Right cardiac atrium (tissue), 5 donors: ENCODE measurements around the gene RABL6. TPM values are rescaled to one million over a fixed set of nuclear protein-coding genes. Genes with fewer than 3 reads are reported as not detected.

Experiments
- ATAC-seq, 2 donors: fragments of 200-7000 bp; cut with Tn5 transposase; one replicate each; pipeline versions ENCODE4 v1.8.0 to v1.9.1; 2020; ENCODE audit warnings: moderate library complexity in 2 of 2, mild to moderate bottlenecking in 1 of 2
- DNase-seq, 3 donors: peaks; one replicate each; pipeline ENCODE4 v3.0.0-alpha.2; 2020
- H3K27ac ChIP-seq: one replicate; pipeline ENCODE4 v1.5.1; 2013; ENCODE audit warnings: mild to moderate bottlenecking, low read length, control low read depth, moderate library complexity
- H3K27me3 ChIP-seq: one replicate; pipeline ENCODE4 v1.6.1; 2013; ENCODE audit not compliant: control insufficient read depth, insufficient read depth
- H3K4me1 ChIP-seq: one replicate; pipeline ENCODE4 v1.6.1; 2013; ENCODE audit warnings: low read length; ENCODE audit not compliant: control insufficient read depth, insufficient read depth
- H3K4me3 ChIP-seq: one replicate; pipeline ENCODE4 v1.5.1; 2013; ENCODE audit warnings: low read length, control low read depth
- H3K9me3 ChIP-seq: one replicate; pipeline ENCODE4 v1.6.1; 2013; ENCODE audit warnings: low read length; ENCODE audit not compliant: control insufficient read depth
- WGBS: extraction: QIAGEN DNeasy Blood & Tissue Kit; methylation state at CpG from one replicate; pipeline ENCODE4 v1.1.7; 2013; 5-methylcytosine and 5-hydroxymethylcytosine counted together
- intact Hi-C, 4 donors: fragments of 100-400 bp; cut with DNase I; formaldehyde crosslinking; loops; one replicate each; pipeline versions ENCODE4 v1.11.0 to v1.14.0; 2022 to 2023
- polyA plus RNA-seq: library from polyadenylated mRNA; stranded (reverse); fragments of 200-250 nt; gene quantifications from one replicate; pipeline ENCODE4 v1.2.3, GENCODE V29; 2013
- total RNA-seq, 4 donors: library from RNA; stranded (reverse); fragmentation: NEBNext Ultra II Directional; extraction: Animal tissue kit (Norgen Biotek cat#: 25700); gene quantifications; one replicate each; pipeline ENCODE4 v1.2.1, GENCODE V29; 2021
- donor health status: healthy with polysubstance abuse.
- donor health status: DM: no; HTN: yes; CAD: no.
- donor health status: DM: no; HTN: no; CAD: no.
- donor health status: DM: no; HTN: yes; CAD: no; lungs with severe emphysema.
- donor health status: DM: yes; HTN: yes; CAD: no.

Gene RABL6
- total and polyA plus RNA-seq, 5 donors = 67.3 to 87.2 (median 72.1) TPM

DNA sequence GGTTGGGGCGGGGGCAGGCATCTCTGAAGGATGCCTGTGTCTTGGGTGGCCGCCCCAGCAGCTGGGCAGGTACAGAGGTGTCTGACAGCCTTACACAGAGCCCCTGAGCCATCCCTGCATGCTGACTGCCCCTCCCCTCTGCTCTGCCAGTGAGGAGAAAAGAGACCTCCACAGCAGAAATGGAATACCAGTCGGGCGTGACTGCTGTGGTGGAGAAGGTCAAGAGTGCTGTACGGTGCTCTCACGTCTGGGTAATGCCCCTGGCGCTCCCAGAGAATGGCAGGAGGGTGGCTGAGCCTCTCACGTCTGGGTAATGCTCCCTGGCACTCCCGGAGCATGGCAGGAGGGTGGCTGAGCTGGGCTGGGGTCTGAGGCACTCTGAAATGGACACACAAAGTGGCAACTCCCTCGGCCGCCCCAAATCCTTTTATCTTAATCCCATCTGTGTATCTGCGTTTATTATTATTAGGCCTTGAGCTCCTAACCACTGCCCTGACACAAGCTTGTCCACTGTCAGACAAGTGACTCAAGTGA, 2.5 kb upstream of the RABL6 start:
- DNase-seq (no peak), ATAC-seq (no peak)
- intact Hi-C loops = no loop called here
- Histone ChIP-seq H3K27me3 (no peaks in the 10 kb centered on the region), H3K4me3 (no peak overlapping the region), H3K4me1 (no peaks in the 10 kb centered on the region), H3K9me3 (no peaks in the 10 kb centered on the region), H3K27ac (no peak overlapping the region)
- WGBS = 86% methylated on average over 12 of the region's 12 CpGs

DNA sequence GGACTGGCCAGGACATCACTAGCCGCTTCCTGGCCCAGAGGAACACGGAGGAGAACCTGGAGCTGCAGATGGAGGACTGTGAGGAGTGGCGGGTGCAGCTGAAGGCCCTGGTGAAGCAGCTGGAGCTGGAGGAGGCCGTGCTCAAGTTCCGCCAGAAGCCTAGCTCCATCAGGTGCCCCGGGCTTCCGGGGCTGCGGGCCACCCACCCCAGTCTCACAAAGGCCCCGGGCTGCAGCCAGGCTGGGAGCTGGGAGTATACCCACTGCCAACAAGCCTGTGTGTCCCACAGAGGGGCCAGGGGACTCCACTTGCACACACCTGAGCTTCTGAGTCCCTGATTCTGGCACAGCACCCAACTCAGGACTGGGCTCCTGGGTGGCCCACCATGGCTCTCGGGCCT, 1.7 kb upstream of the RABL6 start:
- ATAC-seq = no peak
- DNase-seq = peak in 2 of 3 donors; percentile 37 to 55
- H3K9me3 ChIP-seq = no peaks in the 10 kb centered on the region
- intact Hi-C loops = no loop called here
- no peak overlapping the region for H3K27ac ChIP-seq
- H3K4me3 ChIP-seq = no peak overlapping the region
- no peaks in the 10 kb centered on the region for H3K27me3 ChIP-seq
- 96% methylated on average over 10 of the region's 10 CpGs for WGBS
- H3K4me1 ChIP-seq = no peaks in the 10 kb centered on the region

- DNase-seq = peak in 1 of 3 donors; percentile 46
- Histone ChIP-seq H3K4me1 (no peaks in the 10 kb centered on the region), H3K27me3 (no peaks in the 10 kb centered on the region), H3K27ac (no peak overlapping the region), H3K4me3 (peak overlapping the region; percentile 97), H3K9me3 (no peaks in the 10 kb centered on the region)
- intact Hi-C loops = no loop called here
- ATAC-seq = peak in 1 of 2 donors; percentile 6
- whole genome bisulfite sequencing = 69% methylated on average over 25 of the region's 25 CpGs
Observed at GRCh38 chr9:136806631-136807201, 1.0 kb upstream of the RABL6 start.

DNA sequence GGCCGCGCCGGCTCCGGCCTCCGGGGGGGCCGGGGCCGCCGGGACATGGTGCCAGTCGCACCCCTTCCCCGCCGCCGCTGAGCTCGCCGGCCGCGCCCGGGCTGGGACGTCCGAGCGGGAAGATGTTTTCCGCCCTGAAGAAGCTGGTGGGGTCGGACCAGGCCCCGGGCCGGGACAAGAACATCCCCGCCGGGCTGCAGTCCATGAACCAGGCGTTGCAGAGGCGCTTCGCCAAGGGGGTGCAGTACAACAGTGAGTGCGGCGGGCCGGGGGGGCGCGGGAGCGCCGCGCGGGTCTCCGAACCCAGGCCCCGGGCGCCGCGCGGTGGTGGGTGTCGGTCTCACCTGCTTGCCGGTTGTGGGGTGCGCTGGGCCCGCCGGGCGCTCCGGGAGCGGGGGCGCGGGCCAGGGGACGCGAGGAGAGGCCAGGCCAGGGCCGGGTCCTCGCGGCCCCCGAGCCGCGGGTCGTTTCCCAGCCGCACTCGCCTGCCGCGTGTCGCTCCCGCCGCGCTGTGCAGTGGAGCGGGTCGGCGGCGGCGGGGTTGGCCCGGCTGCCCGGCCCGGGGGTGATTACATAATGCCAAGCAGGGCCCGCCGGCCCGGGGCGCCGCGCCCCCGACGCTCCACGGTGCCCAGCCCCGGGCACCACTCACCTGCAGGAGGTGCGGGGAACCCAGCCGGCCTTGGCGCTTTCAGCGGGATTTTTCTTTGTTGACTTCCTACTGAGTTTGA, 492 bp downstream of the RABL6 start:
- under 1% methylated on average over 93 of the region's 93 CpGs for WGBS
- H3K27me3 ChIP-seq = no peaks in the 10 kb centered on the region
- peak overlapping the region; percentile 97 for H3K4me3 ChIP-seq
- DNase-seq (peak in 2 of 3 donors; percentile 80 to 81), ATAC-seq (peak; percentile 5 to 17)
- intact Hi-C loops = no loop called here
- peak overlapping the region; percentile 55 for H3K27ac ChIP-seq
- no peaks in the 10 kb centered on the region for H3K9me3 ChIP-seq
- no peaks in the 10 kb centered on the region for H3K4me1 ChIP-seq

GRCh38 chr9:136808806-136809158, 1.0 kb downstream of the RABL6 start:
- ATAC-seq (no peak), DNase-seq (no peak)
- intact Hi-C loops = no loop called here
- Histone ChIP-seq H3K27ac (no peak overlapping the region), H3K4me3 (peak overlapping the region; percentile 97), H3K4me1 (no peaks in the 10 kb centered on the region), H3K27me3 (no peaks in the 10 kb centered on the region), H3K9me3 (no peaks in the 10 kb centered on the region)
- WGBS = 3% methylated on average over 14 of the region's 14 CpGs

GRCh38 chr9:136814725-136815421, 7.1 kb downstream of the RABL6 start:
- no peak for ATAC-seq
- Histone ChIP-seq H3K4me1 (no peaks in the 10 kb centered on the region), H3K27ac (no peak overlapping the region), H3K9me3 (no peaks in the 10 kb centered on the region), H3K4me3 (no peak overlapping the region), H3K27me3 (no peaks in the 10 kb centered on the region)
- WGBS = 91% methylated on average over 13 of the region's 13 CpGs
- intact Hi-C loops = no loop called here
- peak in 1 of 3 donors; percentile 33 for DNase-seq

GRCh38 chr9:136815422-136815782, 7.7 kb downstream of the RABL6 start:
- Histone ChIP-seq H3K27me3 (no peaks in the 10 kb centered on the region), H3K9me3 (no peaks in the 10 kb centered on the region), H3K27ac (no peak overlapping the region), H3K4me3 (no peak overlapping the region), H3K4me1 (no peaks in the 10 kb centered on the region)
- 0% methylated on average over 1 of the region's 1 CpG for WGBS
- ATAC-seq (no peak), DNase-seq (no peak)
- intact Hi-C loops = no loop called here

DNA sequence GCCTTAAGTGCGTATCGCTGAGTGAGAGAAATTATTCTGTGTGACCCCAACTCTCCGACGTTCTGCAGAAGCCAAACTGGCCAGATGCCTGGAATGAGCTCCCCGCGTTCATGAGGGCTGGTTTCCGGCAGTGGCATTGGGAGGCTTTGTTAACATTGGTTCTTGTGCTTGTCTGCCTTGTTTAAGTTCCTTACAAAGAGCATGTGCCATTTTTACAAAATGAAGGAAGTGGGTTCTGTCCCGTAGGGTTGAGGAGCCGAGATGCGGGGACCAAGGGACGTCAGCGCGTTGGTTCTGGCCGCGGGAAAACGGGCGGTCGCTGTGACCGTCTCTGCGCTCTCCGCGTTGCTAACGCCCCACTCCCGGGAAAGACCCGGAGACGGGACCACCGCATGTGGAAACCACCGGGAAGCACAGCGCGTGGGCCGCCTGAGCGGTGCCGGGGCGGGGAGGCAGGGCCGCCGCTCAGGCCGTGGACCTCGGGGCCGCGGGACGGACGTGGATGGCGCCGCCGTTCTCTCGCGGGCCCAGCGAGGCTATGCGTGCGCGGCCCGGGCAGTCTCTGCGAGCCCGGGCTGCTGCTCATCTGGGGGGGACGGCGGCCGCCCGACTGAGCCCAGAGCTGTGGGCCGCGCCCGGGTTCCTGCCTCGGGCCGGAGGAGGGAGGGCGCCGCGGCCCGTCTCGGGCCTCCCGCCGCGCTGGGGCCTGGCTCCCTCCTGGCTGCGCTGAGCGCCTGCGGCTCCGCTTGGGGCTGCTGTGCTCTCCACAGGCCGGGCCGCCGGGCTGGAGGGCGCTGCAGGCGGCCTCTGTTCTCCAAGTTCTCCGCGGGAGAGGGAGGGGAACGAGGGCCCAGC, 13.4 kb downstream of the RABL6 start:
- H3K4me1 ChIP-seq = peaks cover 5% of the 10 kb centered on the region
- intact Hi-C loops = no loop called here
- ATAC-seq = peak; percentile 75 to 78

DNA sequence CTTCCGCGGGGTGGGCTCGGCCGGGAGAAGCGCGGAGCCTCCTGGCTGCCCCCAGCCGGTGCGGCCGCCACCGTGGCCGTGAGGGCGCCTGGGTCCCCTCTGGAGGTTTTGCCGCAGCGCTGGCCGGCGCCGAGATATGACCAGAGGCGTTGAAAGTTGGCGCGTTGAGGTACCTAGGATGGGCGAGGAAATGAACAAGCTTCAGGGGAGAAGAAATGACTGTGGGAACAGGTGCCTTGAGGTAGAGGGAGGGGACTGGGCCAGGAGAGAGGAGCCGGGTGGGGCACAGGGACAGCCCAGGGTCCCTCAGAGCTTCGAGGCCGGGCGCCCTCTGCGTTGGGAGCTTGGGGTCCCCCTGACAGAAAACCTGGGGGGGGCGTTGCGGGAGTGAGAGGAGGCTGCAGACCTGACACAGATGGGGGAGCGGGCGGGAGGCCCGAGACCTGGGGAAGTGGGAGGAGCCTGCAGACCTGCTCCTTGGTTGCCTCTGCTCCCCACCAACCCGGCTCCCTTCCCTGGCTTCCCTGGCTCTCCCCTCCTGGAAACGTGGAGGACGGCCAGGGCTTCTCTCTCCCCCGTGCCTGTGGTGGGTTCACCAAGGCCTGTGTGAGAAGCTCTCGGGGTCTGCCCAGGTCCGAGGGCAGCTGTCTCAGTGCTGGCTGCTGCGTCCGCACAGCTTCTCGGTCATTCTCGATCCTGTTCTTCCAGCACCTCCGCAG, 14.2 kb downstream of the RABL6 start:
- Histone ChIP-seq H3K27me3 (no peaks in the 10 kb centered on the region), H3K4me3 (peak overlapping the region; percentile 57), H3K4me1 (peaks cover 5% of the 10 kb centered on the region), H3K27ac (no peak overlapping the region), H3K9me3 (no peaks in the 10 kb centered on the region)
- DNase-seq (peak in 2 of 3 donors; percentile 49 to 52), ATAC-seq (peak in 1 of 2 donors; percentile 3)
- intact Hi-C loops = no loop called here
- 54% methylated on average over 42 of the region's 42 CpGs for WGBS

More for the DNA sequence above, 13.4 kb downstream of the RABL6 start:
- peak overlapping the region; percentile 57 for H3K4me3 ChIP-seq
- 6% methylated on average over 83 of the region's 83 CpGs for WGBS
- H3K27me3 ChIP-seq = no peaks in the 10 kb centered on the region
- no peaks in the 10 kb centered on the region for H3K9me3 ChIP-seq
- DNase-seq = peak; percentile 25 to 78 (median 72)
- no peak overlapping the region for H3K27ac ChIP-seq
